ENCODE measurements around the gene KIAA0408. TPM values are rescaled to one million over a fixed set of nuclear protein-coding genes. Genes with fewer than 3 reads are reported as not detected.

The KIAA0408 gene
- total RNA-seq, 4 donors from 2014 or later, result 4.7 to 15.3 (median 9.0) TPM

DNA sequence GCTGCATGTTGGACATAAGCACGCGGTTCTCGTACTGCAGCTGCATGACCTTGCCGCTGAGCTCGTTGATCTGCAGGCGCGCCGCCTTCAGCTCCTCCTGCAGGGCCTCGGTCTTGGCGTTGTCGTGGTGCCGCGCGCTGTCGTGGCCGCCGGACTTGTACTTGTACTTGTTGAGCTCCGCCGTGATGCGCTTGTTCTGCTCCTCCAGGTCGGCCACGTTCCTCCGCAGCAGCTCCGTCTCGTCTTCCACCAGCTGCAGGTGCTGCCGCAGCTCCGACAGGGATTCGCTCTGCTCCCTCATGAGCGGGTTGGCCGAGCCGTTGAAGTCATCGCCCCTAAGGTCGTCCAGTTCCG lies 16.6 kb upstream of the KIAA0408 start:
- DNase-seq (ENCODE audit: low spot score), result no peak
- no peak for ATAC-seq (ENCODE audit: low FRiP score)
- TF ChIP-seq, protein P1, sequence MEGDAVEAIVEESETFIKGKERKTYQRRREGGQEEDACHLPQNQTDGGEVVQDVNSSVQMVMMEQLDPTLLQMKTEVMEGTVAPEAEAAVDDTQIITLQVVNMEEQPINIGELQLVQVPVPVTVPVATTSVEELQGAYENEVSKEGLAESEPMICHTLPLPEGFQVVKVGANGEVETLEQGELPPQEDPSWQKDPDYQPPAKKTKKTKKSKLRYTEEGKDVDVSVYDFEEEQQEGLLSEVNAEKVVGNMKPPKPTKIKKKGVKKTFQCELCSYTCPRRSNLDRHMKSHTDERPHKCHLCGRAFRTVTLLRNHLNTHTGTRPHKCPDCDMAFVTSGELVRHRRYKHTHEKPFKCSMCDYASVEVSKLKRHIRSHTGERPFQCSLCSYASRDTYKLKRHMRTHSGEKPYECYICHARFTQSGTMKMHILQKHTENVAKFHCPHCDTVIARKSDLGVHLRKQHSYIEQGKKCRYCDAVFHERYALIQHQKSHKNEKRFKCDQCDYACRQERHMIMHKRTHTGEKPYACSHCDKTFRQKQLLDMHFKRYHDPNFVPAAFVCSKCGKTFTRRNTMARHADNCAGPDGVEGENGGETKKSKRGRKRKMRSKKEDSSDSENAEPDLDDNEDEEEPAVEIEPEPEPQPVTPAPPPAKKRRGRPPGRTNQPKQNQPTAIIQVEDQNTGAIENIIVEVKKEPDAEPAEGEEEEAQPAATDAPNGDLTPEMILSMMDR (IDR thresholded peaks at IDR 0.05), result no peak

DNA sequence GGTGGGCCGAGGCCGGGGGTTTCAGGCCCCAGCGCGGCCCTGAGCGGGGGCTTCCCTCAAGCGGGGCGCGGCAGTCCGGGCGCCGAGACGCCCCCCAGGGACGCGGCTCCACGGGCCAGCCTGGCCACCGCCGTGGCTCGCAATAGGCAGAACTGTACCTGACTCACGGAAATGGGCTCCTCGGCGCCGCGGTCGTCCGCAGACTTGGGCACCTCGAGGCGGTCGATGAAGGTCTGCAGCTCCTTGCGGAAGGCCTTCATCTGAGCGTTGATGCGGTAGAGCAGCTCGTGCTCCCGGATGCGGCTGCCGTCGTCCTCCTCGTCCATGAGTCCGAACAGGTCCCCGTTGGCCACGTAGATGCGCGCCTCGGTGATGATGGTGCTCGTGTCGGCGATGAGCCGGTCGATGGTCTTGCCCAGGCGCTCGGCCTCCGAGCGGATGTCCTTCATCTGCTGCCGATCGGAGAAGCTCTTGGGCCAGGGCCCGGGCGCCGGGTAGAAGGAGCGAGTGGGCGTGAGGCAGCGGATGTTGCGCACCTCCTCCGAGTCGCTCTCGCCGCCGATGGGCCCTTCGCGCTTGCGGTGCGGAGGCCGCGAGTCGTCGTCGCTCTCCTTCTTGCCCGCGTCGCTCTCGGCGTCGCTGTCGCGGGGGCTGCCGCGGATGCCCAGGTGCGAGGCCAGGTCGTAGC lies 16.1 kb upstream of the KIAA0408 start:
- DNase-seq (ENCODE audit: low spot score) (no peak), ATAC-seq (ENCODE audit: low FRiP score) (no peak)
- TF ChIP-seq, protein P1 (IDR thresholded peaks at IDR 0.05), result no peak

- no peak for ATAC-seq (ENCODE audit: low FRiP score)
- TF ChIP-seq, protein P1 (IDR thresholded peaks at IDR 0.05), result no peak
- DNase-seq (ENCODE audit: low spot score), result no peak
These were observed 12.4 kb upstream of the KIAA0408 start for GRCh38 chr6:127471379-127472255.

- ATAC-seq (ENCODE audit: low FRiP score), result no peak
- TF ChIP-seq, protein P1 (IDR thresholded peaks at IDR 0.05), result no peak
- DNase-seq (ENCODE audit: low spot score), result no peak
These were observed 9.7 kb upstream of the KIAA0408 start for GRCh38 chr6:127468936-127469335.

GRCh38 chr6:127466416-127466815 lies 7.2 kb upstream of the KIAA0408 start:
- ATAC-seq (ENCODE audit: low FRiP score), result no peak
- TF ChIP-seq, protein P1 (IDR thresholded peaks at IDR 0.05), result no peak
- no peak for DNase-seq (ENCODE audit: low spot score)

GRCh38 chr6:127464881-127465459 lies 5.8 kb upstream of the KIAA0408 start:
- DNase-seq (ENCODE audit: low spot score), result no peak
- TF ChIP-seq, protein P1 (IDR thresholded peaks at IDR 0.05), result peak in 1 of 3 donors; percentile 6
- ATAC-seq (ENCODE audit: low FRiP score), result peak; percentile 89
